GM12878 (cell line): ENCODE data around the gene PTK7.

Experiments used
- CBX5 ChIP-seq: sonication (generic); IDR thresholded peaks from 2 replicates; pipeline ENCODE4 v1.6.1; 2016; ENCODE audit warnings: low read depth, moderate library complexity, mild to moderate bottlenecking, inconsistent platforms
- EZH2 ChIP-seq: IDR thresholded peaks from 2 replicates; pipeline ENCODE4 v1.6.1; 2012; ENCODE audit warnings: low read depth, mild to moderate bottlenecking, control low read depth, inconsistent platforms, low read length, borderline replicate concordance; ENCODE audit not compliant: control insufficient read depth
- SIN3A ChIP-seq: IDR thresholded peaks from 2 replicates; pipeline ENCODE4 v1.6.1; 2012; ENCODE audit warnings: low read depth, low read length, improper control_type of control experiment
- TF ChIP-seq, protein P1 (sequence below), 3 experiments: IDR thresholded peaks in 2 of 3; conservative IDR thresholded peaks in 1 of 3; 2 replicates each; pipeline ENCODE4 v1.5.1; 2011; ENCODE audit warnings: low read depth in 3 of 3, low read length in 3 of 3, mild to moderate bottlenecking in 3 of 3, control low read depth in 2 of 3, moderate library complexity in 2 of 3, inconsistent platforms in 1 of 3, mixed read lengths in 1 of 3; ENCODE audit not compliant: control insufficient read depth in 2 of 3, insufficient read depth in 1 of 3; ENCODE audit errors: extremely low read depth in 1 of 3
- TF ChIP-seq, protein P2 (sequence below): IDR thresholded peaks from 2 replicates; pipeline ENCODE4 v1.6.1; 2011; ENCODE audit warnings: low read depth, mild to moderate bottlenecking, low read length, moderate library complexity, borderline replicate concordance; ENCODE audit errors: extremely low read depth

DNA sequence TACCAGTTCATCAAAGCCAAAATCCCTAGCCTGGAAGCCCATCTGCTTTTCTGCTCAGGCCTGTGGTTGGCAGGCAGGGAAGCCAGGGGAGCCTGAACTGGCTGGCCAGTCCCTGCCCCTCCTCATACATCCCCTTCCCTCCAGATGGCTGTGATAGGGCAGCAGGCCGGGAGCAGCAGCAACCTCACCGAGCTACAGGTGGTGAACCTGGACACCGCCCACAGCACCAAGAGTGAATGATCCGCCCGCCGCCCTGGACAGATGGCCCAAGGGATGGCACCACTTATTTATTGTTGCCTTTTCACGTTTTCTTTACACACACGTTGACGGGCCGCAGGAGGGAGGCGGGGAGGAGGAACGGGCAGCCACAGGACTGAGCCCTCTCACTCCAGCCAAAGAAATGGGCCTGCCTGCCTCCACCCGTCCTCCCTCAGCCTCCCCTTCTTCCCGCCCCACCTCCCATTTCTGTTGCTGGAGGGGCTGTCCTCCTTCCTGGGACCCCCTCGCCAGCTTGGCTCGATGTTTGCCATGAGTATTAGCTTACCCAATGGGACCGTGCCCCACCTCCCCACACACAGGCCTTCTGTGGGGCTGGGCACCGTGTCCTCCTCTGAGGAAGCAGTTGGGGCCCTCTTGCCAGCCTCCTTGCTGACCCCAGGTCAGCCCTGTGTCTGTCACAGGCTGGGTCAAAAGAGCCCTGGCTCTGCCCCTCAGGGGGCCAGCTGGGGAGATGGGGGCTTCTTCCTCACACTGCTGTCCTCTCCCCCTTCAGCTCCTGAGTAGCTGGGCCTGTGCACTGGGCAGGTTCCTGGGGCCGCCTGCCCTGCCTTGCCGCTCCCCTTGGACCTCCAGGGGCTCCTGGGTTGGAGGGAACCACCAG lies 103.1 kb downstream of the PTK7 start:
- TF ChIP-seq SIN3A (no peak), EZH2 (no peak), CBX5 (no peak)
- TF ChIP-seq, protein P1, sequence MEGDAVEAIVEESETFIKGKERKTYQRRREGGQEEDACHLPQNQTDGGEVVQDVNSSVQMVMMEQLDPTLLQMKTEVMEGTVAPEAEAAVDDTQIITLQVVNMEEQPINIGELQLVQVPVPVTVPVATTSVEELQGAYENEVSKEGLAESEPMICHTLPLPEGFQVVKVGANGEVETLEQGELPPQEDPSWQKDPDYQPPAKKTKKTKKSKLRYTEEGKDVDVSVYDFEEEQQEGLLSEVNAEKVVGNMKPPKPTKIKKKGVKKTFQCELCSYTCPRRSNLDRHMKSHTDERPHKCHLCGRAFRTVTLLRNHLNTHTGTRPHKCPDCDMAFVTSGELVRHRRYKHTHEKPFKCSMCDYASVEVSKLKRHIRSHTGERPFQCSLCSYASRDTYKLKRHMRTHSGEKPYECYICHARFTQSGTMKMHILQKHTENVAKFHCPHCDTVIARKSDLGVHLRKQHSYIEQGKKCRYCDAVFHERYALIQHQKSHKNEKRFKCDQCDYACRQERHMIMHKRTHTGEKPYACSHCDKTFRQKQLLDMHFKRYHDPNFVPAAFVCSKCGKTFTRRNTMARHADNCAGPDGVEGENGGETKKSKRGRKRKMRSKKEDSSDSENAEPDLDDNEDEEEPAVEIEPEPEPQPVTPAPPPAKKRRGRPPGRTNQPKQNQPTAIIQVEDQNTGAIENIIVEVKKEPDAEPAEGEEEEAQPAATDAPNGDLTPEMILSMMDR (IDR thresholded peaks at IDR 0.05 in 2 of 3, conservative IDR thresholded peaks at IDR 0.05 in 1 of 3; ENCODE audit: control insufficient read depth in 2 of 3, extremely low read depth in 1 of 3, insufficient read depth in 1 of 3, low read depth in 3 of 3, low read length in 3 of 3) = no peak
- TF ChIP-seq, protein P2, sequence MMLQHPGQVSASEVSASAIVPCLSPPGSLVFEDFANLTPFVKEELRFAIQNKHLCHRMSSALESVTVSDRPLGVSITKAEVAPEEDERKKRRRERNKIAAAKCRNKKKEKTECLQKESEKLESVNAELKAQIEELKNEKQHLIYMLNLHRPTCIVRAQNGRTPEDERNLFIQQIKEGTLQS = no peak
